Measurements from ENCODE around the gene BRD4. TPM values are rescaled to one million over a fixed set of nuclear protein-coding genes. Genes with fewer than 3 reads are reported as not detected.

The BRD4 gene
- polyA plus RNA-seq, 1 donor (not counting 4 experiments of a cell fraction or from before 2014, with no cell fraction given) = 5.5 TPM

DNA sequence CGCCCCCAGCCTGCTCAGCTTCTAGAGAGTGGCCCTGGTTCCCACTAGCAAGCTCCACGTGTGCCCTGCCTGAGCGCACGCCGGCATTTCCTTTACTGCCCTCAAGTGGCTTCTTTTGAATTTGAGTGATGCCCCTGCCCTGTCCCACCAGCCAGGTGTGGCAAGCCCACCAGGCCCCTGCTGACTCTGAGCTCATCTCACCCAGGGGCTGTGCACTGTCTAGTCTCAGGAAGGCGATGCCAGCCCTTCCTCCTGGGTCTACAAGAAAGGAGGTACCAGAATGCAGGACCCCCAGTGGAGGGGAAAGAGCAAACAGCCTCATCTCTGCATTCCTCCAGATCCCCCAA is 82.8 kb downstream of the BRD4 start:
- Histone ChIP-seq H3K4me3 (ENCODE audit: control insufficient read depth in 2 of 3, extremely low read depth in 1 of 3, insufficient read depth in 2 of 3, low read depth in 1 of 3, low read length in 3 of 3) (no peak overlapping the region), H3K9me3 (ENCODE audit: control insufficient read depth, low read depth, low read length) (no peaks in the 10 kb centered on the region), H3K36me3 (ENCODE audit: control insufficient read depth in 2 of 2, extremely low read depth in 1 of 2, insufficient read depth in 2 of 2, low read length in 2 of 2) (peaks cover 52 to 63% of the 10 kb centered on the region in 2 experiments), H3K4me1 (ENCODE audit: control insufficient read depth, extremely low read depth, insufficient read depth, low read length) (peaks cover 24% of the 10 kb centered on the region), H3K27me3 (ENCODE audit: control insufficient read depth, extremely low read depth, insufficient read depth, low read length) (no peaks in the 10 kb centered on the region), H3K4me2 (ENCODE audit: control insufficient read depth, extremely low read depth, insufficient read depth, low read depth, low read length) (no peak overlapping the region), H4K20me1 (ENCODE audit: control insufficient read depth, extremely low read depth, insufficient read depth, low read length) (peaks cover 39% of the 10 kb centered on the region), H3K9me1 (ENCODE audit: control insufficient read depth, extremely low read depth, insufficient read depth, low read length) (no peaks in the 10 kb centered on the region), H3K27ac (ENCODE audit: control insufficient read depth, insufficient read depth, low read length) (no peak overlapping the region), H3K79me2 (ENCODE audit: control insufficient read depth, insufficient read depth, low read length) (peaks cover 38% of the 10 kb centered on the region), H3K9ac (ENCODE audit: control insufficient read depth, extremely low read depth, insufficient read depth, low read length) (no peak overlapping the region), H2AFZ (ENCODE audit: control insufficient read depth, low read length) (no peak overlapping the region)
- DNase-seq (ENCODE audit: low read depth, low spot score) (no peak), FAIRE-seq (no peak)
- dilution Hi-C loops (cut with MboI; ENCODE audit: extremely low pct_ligation_motif_present, low sequenced_read_pairs) = no loop called here
- TF ChIP-seq, protein P1, sequence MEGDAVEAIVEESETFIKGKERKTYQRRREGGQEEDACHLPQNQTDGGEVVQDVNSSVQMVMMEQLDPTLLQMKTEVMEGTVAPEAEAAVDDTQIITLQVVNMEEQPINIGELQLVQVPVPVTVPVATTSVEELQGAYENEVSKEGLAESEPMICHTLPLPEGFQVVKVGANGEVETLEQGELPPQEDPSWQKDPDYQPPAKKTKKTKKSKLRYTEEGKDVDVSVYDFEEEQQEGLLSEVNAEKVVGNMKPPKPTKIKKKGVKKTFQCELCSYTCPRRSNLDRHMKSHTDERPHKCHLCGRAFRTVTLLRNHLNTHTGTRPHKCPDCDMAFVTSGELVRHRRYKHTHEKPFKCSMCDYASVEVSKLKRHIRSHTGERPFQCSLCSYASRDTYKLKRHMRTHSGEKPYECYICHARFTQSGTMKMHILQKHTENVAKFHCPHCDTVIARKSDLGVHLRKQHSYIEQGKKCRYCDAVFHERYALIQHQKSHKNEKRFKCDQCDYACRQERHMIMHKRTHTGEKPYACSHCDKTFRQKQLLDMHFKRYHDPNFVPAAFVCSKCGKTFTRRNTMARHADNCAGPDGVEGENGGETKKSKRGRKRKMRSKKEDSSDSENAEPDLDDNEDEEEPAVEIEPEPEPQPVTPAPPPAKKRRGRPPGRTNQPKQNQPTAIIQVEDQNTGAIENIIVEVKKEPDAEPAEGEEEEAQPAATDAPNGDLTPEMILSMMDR (optimal IDR thresholded peaks at IDR 0.05 in 1 of 3, IDR thresholded peaks at IDR 0.05 in 1 of 3, conservative IDR thresholded peaks at IDR 0.05 in 1 of 3; ENCODE audit: extremely low read depth in 1 of 3, insufficient read depth in 2 of 3, low read length in 3 of 3) = no peak
- no peak for TF ChIP-seq EZH2 (IDR thresholded peaks at IDR 0.05; ENCODE audit: low read length)

DNA sequence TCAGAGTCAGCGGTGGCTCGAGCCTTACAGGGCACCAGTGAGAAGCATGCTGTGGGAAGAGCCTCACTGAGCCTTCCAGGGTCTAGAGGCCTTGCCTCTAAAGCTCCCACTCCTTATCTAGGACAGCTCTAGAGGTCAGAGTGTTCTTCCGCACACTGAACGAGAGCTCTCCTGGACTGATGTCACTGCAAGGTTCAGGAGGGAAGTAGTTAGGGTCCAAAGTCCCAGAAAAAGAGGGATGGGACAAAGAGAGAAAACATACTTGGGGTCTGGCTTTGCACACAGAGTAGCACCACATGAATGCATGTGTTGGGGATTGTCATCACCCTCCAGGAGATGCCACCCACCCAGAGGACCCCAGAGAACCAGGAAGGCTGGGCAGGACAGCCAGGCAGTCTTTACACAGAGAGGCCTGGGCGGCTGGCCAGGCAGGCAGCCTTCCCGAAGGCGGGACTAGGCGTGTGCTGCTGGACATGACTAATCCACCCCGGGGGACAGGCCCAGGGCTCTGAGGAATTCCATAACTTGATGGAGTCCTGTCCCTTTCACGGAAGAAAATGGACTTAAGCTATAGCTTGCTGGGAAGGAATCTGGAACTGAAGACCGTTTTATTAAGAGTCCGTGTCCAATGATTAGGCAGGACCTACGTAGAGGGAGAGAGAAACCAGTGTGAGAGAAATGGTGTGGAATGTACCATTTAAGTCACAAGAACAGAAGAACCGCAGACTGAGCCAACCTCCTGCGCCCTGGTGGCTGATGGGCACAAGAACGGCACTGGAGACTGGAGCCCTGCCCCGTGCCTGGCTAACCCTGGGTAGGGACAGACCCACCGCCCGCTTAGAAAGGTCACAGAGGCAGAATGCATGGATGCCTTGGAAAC is 83.5 kb downstream of the BRD4 start:
- FAIRE-seq = no peak
- TF ChIP-seq, protein P1 (optimal IDR thresholded peaks at IDR 0.05 in 1 of 3, IDR thresholded peaks at IDR 0.05 in 1 of 3, conservative IDR thresholded peaks at IDR 0.05 in 1 of 3; ENCODE audit: extremely low read depth in 1 of 3, insufficient read depth in 2 of 3, low read length in 3 of 3) = no peak
- no peak for TF ChIP-seq EZH2 (IDR thresholded peaks at IDR 0.05; ENCODE audit: low read length)

More for the DNA sequence above, 83.5 kb downstream of the BRD4 start:
- Histone ChIP-seq H4K20me1 (ENCODE audit: control insufficient read depth, extremely low read depth, insufficient read depth, low read length) (peaks cover 39% of the 10 kb centered on the region), H3K79me2 (ENCODE audit: control insufficient read depth, insufficient read depth, low read length) (peaks cover 33% of the 10 kb centered on the region), H3K27ac (ENCODE audit: control insufficient read depth, insufficient read depth, low read length) (no peak overlapping the region), H3K9me3 (ENCODE audit: control insufficient read depth, low read depth, low read length) (no peaks in the 10 kb centered on the region), H3K9me1 (ENCODE audit: control insufficient read depth, extremely low read depth, insufficient read depth, low read length) (no peaks in the 10 kb centered on the region), H3K4me1 (ENCODE audit: control insufficient read depth, extremely low read depth, insufficient read depth, low read length) (peaks cover 24% of the 10 kb centered on the region), H3K9ac (ENCODE audit: control insufficient read depth, extremely low read depth, insufficient read depth, low read length) (no peak overlapping the region), H3K27me3 (ENCODE audit: control insufficient read depth, extremely low read depth, insufficient read depth, low read length) (no peaks in the 10 kb centered on the region), H3K36me3 (ENCODE audit: control insufficient read depth in 2 of 2, extremely low read depth in 1 of 2, insufficient read depth in 2 of 2, low read length in 2 of 2) (peaks cover 49 to 60% of the 10 kb centered on the region in 2 experiments), H2AFZ (ENCODE audit: control insufficient read depth, low read length) (no peak overlapping the region), H3K4me3 (ENCODE audit: control insufficient read depth in 2 of 3, extremely low read depth in 1 of 3, insufficient read depth in 2 of 3, low read depth in 1 of 3, low read length in 3 of 3) (no peak overlapping the region), H3K4me2 (ENCODE audit: control insufficient read depth, extremely low read depth, insufficient read depth, low read depth, low read length) (no peak overlapping the region)
- DNase-seq (ENCODE audit: low read depth, low spot score) = no peak
- dilution Hi-C loops (cut with MboI; ENCODE audit: extremely low pct_ligation_motif_present, low sequenced_read_pairs) = no loop called here
